HEK293 (cell line): ENCODE data around the gene NUDT22.

Experiments
- GLIS1 ChIP-seq: fragments of 450-650 bp; formaldehyde crosslinking; IDR thresholded peaks from 2 replicates; pipeline ENCODE4 v1.5.1; 2016; ENCODE audit warnings: missing biosample characterization, missing genetic modification characterization
- KLF1 ChIP-seq: fragments of 450-650 bp; formaldehyde crosslinking; IDR thresholded peaks from 2 replicates; pipeline ENCODE4 v1.5.1; 2016; ENCODE audit warnings: missing biosample characterization, missing genetic modification characterization
- KLF17 ChIP-seq: fragments of 450-650 bp; formaldehyde crosslinking; IDR thresholded peaks from 2 replicates; pipeline ENCODE4 v1.5.1; 2016; ENCODE audit warnings: missing biosample characterization, missing genetic modification characterization
- KLF9 ChIP-seq: fragments of 450-650 bp; formaldehyde crosslinking; IDR thresholded peaks from 2 replicates; pipeline ENCODE4 v1.5.1; 2016; ENCODE audit warnings: missing biosample characterization, missing genetic modification characterization, low read depth
- REPIN1 ChIP-seq: fragments of 450-650 bp; formaldehyde crosslinking; IDR thresholded peaks from 2 replicates; pipeline ENCODE4 v1.5.1; 2017; ENCODE audit warnings: missing biosample characterization, missing genetic modification characterization, low read depth
- SCRT2 ChIP-seq: fragments of 450-650 bp; formaldehyde crosslinking; IDR thresholded peaks from 2 replicates; pipeline ENCODE4 v1.5.1; 2016; ENCODE audit warnings: missing biosample characterization, missing genetic modification characterization
- SP3 ChIP-seq: fragments of 450-650 bp; formaldehyde crosslinking; IDR thresholded peaks from 2 replicates; pipeline ENCODE4 v1.5.1; 2016; ENCODE audit warnings: missing biosample characterization, missing genetic modification characterization
- YY1 ChIP-seq: fragments of 450-650 bp; formaldehyde crosslinking; IDR thresholded peaks from 2 replicates; pipeline ENCODE4 v1.5.1; 2018; ENCODE audit warnings: missing biosample characterization, missing genetic modification characterization
- ZBTB11 ChIP-seq: fragments of 450-650 bp; formaldehyde crosslinking; conservative IDR thresholded peaks from 2 replicates; pipeline ENCODE4 v1.5.1; 2016; ENCODE audit warnings: low read depth, missing biosample characterization, missing genetic modification characterization
- ZBTB8A ChIP-seq: fragments of 450-650 bp; formaldehyde crosslinking; IDR thresholded peaks from 2 replicates; pipeline ENCODE4 v1.5.1; 2016; ENCODE audit warnings: missing biosample characterization, missing genetic modification characterization
- ZEB2 ChIP-seq: fragments of 450-650 bp; formaldehyde crosslinking; IDR thresholded peaks from 2 replicates; pipeline ENCODE4 v1.5.1; 2016; ENCODE audit warnings: missing biosample characterization, missing genetic modification characterization
- ZNF133 ChIP-seq: fragments of 450-650 bp; formaldehyde crosslinking; IDR thresholded peaks from 2 replicates; pipeline ENCODE4 v1.5.1; 2016; ENCODE audit warnings: missing biosample characterization, missing genetic modification characterization
- ZNF18 ChIP-seq: fragments of 450-650 bp; formaldehyde crosslinking; IDR thresholded peaks from 2 replicates; pipeline ENCODE4 v1.5.1; 2016; ENCODE audit warnings: missing biosample characterization, missing genetic modification characterization
- ZNF2 ChIP-seq: fragments of 450-650 bp; formaldehyde crosslinking; IDR thresholded peaks from 2 replicates; pipeline ENCODE4 v1.5.1; 2016; ENCODE audit warnings: missing biosample characterization, missing genetic modification characterization
- ZNF211 ChIP-seq: fragments of 450-650 bp; formaldehyde crosslinking; IDR thresholded peaks from 2 replicates; pipeline ENCODE4 v1.5.1; 2016; ENCODE audit warnings: low read depth, missing biosample characterization, missing genetic modification characterization
- ZNF266 ChIP-seq: fragments of 450-650 bp; formaldehyde crosslinking; IDR thresholded peaks from 2 replicates; pipeline ENCODE4 v1.5.1; 2016; ENCODE audit warnings: missing biosample characterization, missing genetic modification characterization, low read depth
- ZNF311 ChIP-seq: fragments of 450-650 bp; formaldehyde crosslinking; IDR thresholded peaks from 2 replicates; pipeline ENCODE4 v1.5.1; 2017; ENCODE audit warnings: missing biosample characterization, missing genetic modification characterization, borderline replicate concordance
- ZNF335 ChIP-seq: fragments of 450-650 bp; formaldehyde crosslinking; conservative IDR thresholded peaks from 2 replicates; pipeline ENCODE4 v1.5.1; 2016; ENCODE audit warnings: missing biosample characterization, missing genetic modification characterization
- ZNF341 ChIP-seq: fragments of 450-650 bp; formaldehyde crosslinking; IDR thresholded peaks from 2 replicates; pipeline ENCODE4; 2016; ENCODE audit warnings: low read depth, missing biosample characterization, missing genetic modification characterization
- ZNF354C ChIP-seq: fragments of 450-650 bp; formaldehyde crosslinking; IDR thresholded peaks from 2 replicates; pipeline ENCODE4 v1.5.1; 2016; ENCODE audit warnings: missing biosample characterization, missing genetic modification characterization, low read depth, borderline replicate concordance
- ZNF391 ChIP-seq: fragments of 450-650 bp; formaldehyde crosslinking; IDR thresholded peaks from 2 replicates; pipeline ENCODE4 v1.5.1; 2016; ENCODE audit warnings: low read depth, missing biosample characterization, missing genetic modification characterization, borderline replicate concordance
- ZNF394 ChIP-seq: fragments of 450-650 bp; formaldehyde crosslinking; IDR thresholded peaks from 2 replicates; pipeline ENCODE4 v1.5.1; 2016; ENCODE audit warnings: missing biosample characterization, missing genetic modification characterization, mild to moderate bottlenecking, moderate library complexity, borderline replicate concordance
- ZNF488 ChIP-seq: fragments of 450-650 bp; formaldehyde crosslinking; IDR thresholded peaks from 2 replicates; pipeline ENCODE4 v1.5.1; 2016; ENCODE audit warnings: missing biosample characterization, missing genetic modification characterization
- ZNF529 ChIP-seq: fragments of 450-650 bp; formaldehyde crosslinking; IDR thresholded peaks from 2 replicates; pipeline ENCODE4 v1.5.1; 2017; ENCODE audit warnings: missing genetic modification characterization, missing biosample characterization; ENCODE audit not compliant: insufficient replicate concordance
- ZNF560 ChIP-seq: fragments of 450-650 bp; formaldehyde crosslinking; IDR thresholded peaks from 2 replicates; pipeline ENCODE4 v1.5.1; 2017; ENCODE audit warnings: missing biosample characterization, missing genetic modification characterization, borderline replicate concordance
- ZNF585B ChIP-seq: fragments of 450-650 bp; formaldehyde crosslinking; IDR thresholded peaks from 2 replicates; pipeline ENCODE4 v1.5.1; 2016; ENCODE audit warnings: missing biosample characterization, missing genetic modification characterization
- ZNF600 ChIP-seq: fragments of 450-650 bp; formaldehyde crosslinking; IDR thresholded peaks from 2 replicates; pipeline ENCODE4 v1.5.1; 2016; ENCODE audit warnings: missing biosample characterization, missing genetic modification characterization
- ZNF660 ChIP-seq: fragments of 450-650 bp; IDR thresholded peaks from 2 replicates; pipeline ENCODE4 v1.5.1; 2018; ENCODE audit warnings: missing biosample characterization, mild to moderate bottlenecking, missing genetic modification characterization
- ZNF704 ChIP-seq: fragments of 450-650 bp; formaldehyde crosslinking; IDR thresholded peaks from 2 replicates; pipeline ENCODE4 v1.5.1; 2016; ENCODE audit warnings: missing biosample characterization, missing genetic modification characterization
- ZNF76 ChIP-seq: fragments of 450-650 bp; formaldehyde crosslinking; IDR thresholded peaks from 2 replicates; pipeline ENCODE4; 2016; ENCODE audit warnings: low read depth, missing biosample characterization, missing genetic modification characterization, borderline replicate concordance
- ZNF837 ChIP-seq: fragments of 450-650 bp; formaldehyde crosslinking; IDR thresholded peaks from 2 replicates; pipeline ENCODE4 v1.5.1; 2016; ENCODE audit warnings: missing biosample characterization, missing genetic modification characterization

Gene NUDT22

GRCh38 chr11:64230171-64230984, 4.3 kb downstream of the NUDT22 start, which contains the start of gene DNAJC4 (continued):
- TF ChIP-seq ZNF560 (tag by site-specific recombination) (no peak), ZEB2 (tag by site-specific recombination) (peak; percentile 80), ZNF354C (no peak), ZNF704 (tag by site-specific recombination) (no peak), ZNF600 (peak; percentile 72; the same call in 1 of the 2 replicates), ZNF391 (tag by site-specific recombination) (no peak), ZNF394 (no peak), ZNF18 (tag by site-specific recombination) (no peak), SP3 (tag by site-specific recombination) (peak; percentile 87), ZNF266 (tag by site-specific recombination) (peak; percentile 39; the same call in 1 of the 2 replicates), ZBTB11 (tag by site-specific recombination) (0 out of 2 replicates have a peak, but pooled peaks have one; percentile 7), KLF1 (0 out of 2 replicates have a peak, but pooled peaks have one; percentile 7), REPIN1 (tag by site-specific recombination) (no peak), YY1 (peak; percentile 41; the same call in 1 of the 2 replicates), ZNF585B (tag by site-specific recombination) (no peak), GLIS1 (tag by site-specific recombination) (peak; percentile 71), ZNF488 (tag by site-specific recombination) (no peak), KLF9 (tag by site-specific recombination) (peak; percentile 85), SCRT2 (tag by site-specific recombination) (no peak), ZNF335 (tag by site-specific recombination) (peak; percentile 83), ZNF2 (tag by site-specific recombination) (no peak), ZNF211 (no peak), ZBTB8A (tag by site-specific recombination) (peak; percentile 50), ZNF341 (tag by site-specific recombination) (peak; percentile 27; the same call in 1 of the 2 replicates), ZNF529 (tag by site-specific recombination) (no peak), ZNF837 (tag by site-specific recombination) (no peak), ZNF133 (tag by site-specific recombination) (no peak), ZNF76 (tag by site-specific recombination) (peak; percentile 33; the same call in 1 of the 2 replicates), ZNF660 (tag by site-specific recombination) (no peak), ZNF311 (tag by site-specific recombination) (no peak), KLF17 (tag by site-specific recombination) (peak; percentile 37; the same call in 1 of the 2 replicates)
